22Rv1 (cell line): ENCODE data around the gene ATP1B2.

Experiments used
- ZFX ChIP-seq: fragments of 450-650 bp; IDR thresholded peaks from 2 replicates; pipeline ENCODE4 v1.6.1; 2017; ENCODE audit warnings: antibody characterized with exemption, borderline replicate concordance
- TF ChIP-seq, protein P1 (sequence below): fragments of 450-650 bp; IDR thresholded peaks from 2 replicates; pipeline ENCODE4 v1.5.1; 2017; ENCODE audit warnings: mild to moderate bottlenecking

DNA sequence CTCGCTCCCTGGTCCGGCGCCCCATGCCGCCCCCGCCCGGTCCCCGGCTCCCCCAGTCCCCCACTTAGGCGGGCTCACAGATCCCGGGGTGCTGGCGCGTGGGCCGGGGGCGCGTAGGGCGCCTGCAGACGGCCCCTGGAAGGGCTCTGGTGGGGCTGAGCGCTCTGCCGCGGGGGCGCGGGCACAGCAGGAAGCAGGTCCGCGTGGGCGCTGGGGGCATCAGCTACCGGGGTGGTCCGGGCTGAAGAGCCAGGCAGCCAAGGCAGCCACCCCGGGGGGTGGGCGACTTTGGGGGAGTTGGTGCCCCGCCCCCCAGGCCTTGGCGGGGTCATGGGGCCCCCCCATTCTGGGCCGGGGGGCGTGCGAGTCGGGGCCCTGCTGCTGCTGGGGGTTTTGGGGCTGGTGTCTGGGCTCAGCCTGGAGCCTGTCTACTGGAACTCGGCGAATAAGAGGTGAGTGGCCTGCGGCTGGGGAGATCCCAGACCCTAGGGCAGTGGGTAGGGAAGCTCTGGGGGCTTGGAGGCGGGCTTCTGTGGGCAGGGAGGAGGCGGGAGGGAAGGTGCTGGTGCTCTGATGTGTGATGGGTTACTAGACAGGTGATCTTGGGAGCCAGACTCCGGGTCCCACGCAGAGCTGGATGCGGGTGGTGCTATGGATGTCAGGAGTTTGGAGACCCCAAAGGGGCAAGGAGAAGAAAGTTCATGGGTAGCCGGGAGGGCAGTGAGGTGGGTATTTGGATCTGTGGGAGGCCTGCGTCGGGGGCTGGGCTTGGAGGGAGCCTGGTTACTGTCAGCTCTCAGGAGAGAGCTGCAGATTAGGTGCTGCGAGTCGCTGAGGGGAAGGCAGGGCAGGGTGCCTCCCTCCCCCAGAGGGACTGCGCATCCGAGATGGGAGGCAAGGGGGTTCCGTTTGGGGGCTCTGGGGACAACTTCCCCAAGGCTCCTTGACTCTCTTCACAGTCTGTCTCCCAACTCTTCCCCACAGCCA lies 54.8 kb downstream of the ATP1B2 start:
- TF ChIP-seq, protein P1, sequence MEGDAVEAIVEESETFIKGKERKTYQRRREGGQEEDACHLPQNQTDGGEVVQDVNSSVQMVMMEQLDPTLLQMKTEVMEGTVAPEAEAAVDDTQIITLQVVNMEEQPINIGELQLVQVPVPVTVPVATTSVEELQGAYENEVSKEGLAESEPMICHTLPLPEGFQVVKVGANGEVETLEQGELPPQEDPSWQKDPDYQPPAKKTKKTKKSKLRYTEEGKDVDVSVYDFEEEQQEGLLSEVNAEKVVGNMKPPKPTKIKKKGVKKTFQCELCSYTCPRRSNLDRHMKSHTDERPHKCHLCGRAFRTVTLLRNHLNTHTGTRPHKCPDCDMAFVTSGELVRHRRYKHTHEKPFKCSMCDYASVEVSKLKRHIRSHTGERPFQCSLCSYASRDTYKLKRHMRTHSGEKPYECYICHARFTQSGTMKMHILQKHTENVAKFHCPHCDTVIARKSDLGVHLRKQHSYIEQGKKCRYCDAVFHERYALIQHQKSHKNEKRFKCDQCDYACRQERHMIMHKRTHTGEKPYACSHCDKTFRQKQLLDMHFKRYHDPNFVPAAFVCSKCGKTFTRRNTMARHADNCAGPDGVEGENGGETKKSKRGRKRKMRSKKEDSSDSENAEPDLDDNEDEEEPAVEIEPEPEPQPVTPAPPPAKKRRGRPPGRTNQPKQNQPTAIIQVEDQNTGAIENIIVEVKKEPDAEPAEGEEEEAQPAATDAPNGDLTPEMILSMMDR = no peak
- TF ChIP-seq ZFX = no peak
